DMS53 treated with DMSO at 0.1 percent for 48 hours (cell line): ENCODE results near the gene KDM4D.
"Not testable (repeated sequence)": the region's sequence is repeated elsewhere in the genome, so short reads cannot be mapped to it uniquely, and the experiment has no call there.

Experiments
- DNase-seq: peaks from one replicate; lab custom pipeline; 2025; ENCODE audit not compliant: unreplicated experiment; lab: John Stamatoyannopoulos, UW

KDM4D gene

GRCh38 chr11:94973099-94973968, at the start of gene KDM4D, which contains the start of gene CWC15:
Gene KDM4D, plus strand, starts transcription at chr11:94973709. Its CDS starts 23,664 bp downstream, at chr11:94997373.
Gene CWC15, minus strand, starts transcription at chr11:94973556. Its CDS starts 1,371 bp downstream, at chr11:94972185.
- DNase-seq: peak; percentile 95

- no peak for DNase-seq
Observed at GRCh38 chr11:94924171-94924572, 49.3 kb upstream of the KDM4D start.

GRCh38 chr11:94924612-94925011, 48.9 kb upstream of the KDM4D start:
- no peak for DNase-seq

- no peak for DNase-seq
Observed at GRCh38 chr11:94925422-94926270, 47.9 kb upstream of the KDM4D start.

- DNase-seq: no peak
Observed at GRCh38 chr11:94926271-94926625, 47.3 kb upstream of the KDM4D start.

- no peak for DNase-seq
Observed at GRCh38 chr11:94926698-94927237, 46.7 kb upstream of the KDM4D start.

- DNase-seq: no peak
Observed at GRCh38 chr11:94928117-94928990, 45.2 kb upstream of the KDM4D start.

GRCh38 chr11:94932072-94932471, 41.4 kb upstream of the KDM4D start:
- DNase-seq: not testable (repeated sequence)

GRCh38 chr11:94932503-94932902, 41.0 kb upstream of the KDM4D start:
- DNase-seq: no peak

- DNase-seq: no peak
Observed at GRCh38 chr11:94933223-94934130, 40.0 kb upstream of the KDM4D start.

GRCh38 chr11:94934362-94934761, 39.1 kb upstream of the KDM4D start:
- DNase-seq: no peak

- no peak for DNase-seq
Observed at GRCh38 chr11:94934846-94935245, 38.7 kb upstream of the KDM4D start.

- no peak for DNase-seq
Observed at GRCh38 chr11:94938095-94939055, 35.1 kb upstream of the KDM4D start.

- no peak for DNase-seq
Observed at GRCh38 chr11:94939346-94939745, 34.2 kb upstream of the KDM4D start.

GRCh38 chr11:94941131-94941530, 32.4 kb upstream of the KDM4D start:
- no peak for DNase-seq

- DNase-seq: no peak
Observed at GRCh38 chr11:94946812-94947211, 26.7 kb upstream of the KDM4D start.

GRCh38 chr11:94948070-94948617, 25.4 kb upstream of the KDM4D start:
- no peak for DNase-seq

- DNase-seq: no peak
Observed at GRCh38 chr11:94954753-94955152, 18.8 kb upstream of the KDM4D start.
